Measurements from ENCODE around the gene NEURL1B. TPM values are rescaled to one million over a fixed set of nuclear protein-coding genes. Genes with fewer than 3 reads are reported as not detected.
"Not testable (repeated sequence)": the region's sequence is repeated elsewhere in the genome, so short reads cannot be mapped to it uniquely, and the experiment has no call there.

Gene NEURL1B
- total RNA-seq, 2 donors from 2014 or later = 32.9 to 38.6 TPM

DNA sequence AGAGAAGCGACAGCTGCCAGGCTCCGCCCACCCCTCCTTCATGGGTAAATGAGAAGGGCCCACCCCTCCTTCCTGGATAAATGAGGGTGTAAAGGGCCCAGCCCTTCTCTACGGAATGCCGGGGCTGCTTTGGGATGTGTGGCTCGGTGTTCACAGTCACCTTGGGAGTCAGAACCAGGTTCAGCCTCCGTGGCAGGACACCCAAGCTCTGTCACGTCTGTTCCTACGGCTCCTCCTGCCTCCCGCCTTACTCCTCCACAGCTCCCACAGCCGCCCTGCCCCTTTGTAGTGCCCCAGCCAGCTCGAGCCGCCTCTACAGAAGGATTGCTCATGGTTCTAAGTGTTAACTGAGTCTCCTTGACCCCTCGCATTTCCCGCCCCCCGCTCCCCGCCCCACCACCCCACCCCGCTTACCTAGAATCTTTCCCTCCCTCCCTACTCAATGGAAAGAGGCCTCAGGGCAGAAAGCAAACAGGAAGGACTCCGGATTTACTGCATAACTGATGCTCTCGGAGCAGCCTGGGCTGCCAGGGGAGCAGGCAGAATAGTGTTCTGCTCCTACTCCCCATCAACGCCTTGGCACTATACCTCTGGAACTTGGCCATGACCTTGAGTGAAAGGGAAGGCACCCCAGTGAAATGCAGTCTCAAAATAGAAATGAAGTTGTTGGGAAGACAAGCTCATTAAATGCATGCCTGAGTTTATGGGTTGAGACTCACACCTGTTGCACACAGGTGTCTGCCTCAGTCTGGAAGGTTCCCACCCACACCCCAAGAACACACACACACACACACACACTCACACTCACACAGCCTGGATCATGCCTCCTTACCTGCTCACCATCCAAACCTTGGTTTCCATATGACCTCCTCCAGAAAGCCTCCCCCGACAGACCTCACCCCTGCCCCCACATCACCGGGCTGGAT, 59.6 kb downstream of the NEURL1B start:
- intact Hi-C loops (cut with DNase I) = no loop called here
- no peak for DNase-seq (ENCODE audit: low spot score)

DNA sequence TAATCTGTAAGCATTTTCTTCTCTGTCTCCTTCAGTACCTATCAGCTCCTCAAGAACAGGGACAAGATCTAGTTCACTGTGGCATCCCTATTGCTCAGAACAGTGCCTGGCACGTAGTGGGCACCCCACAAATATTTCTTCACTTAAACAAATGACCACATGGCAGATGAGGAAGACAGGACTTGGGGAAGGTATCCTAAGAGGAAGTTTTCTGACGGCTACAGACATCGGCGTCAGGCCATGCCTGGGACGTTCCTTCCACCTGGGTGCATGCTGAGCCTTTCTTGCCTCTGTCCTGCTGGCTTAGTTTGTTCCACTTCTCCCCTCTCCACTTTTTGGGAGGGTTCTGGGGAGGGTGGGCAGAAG, 60.2 kb downstream of the NEURL1B start:
- no peak for DNase-seq (ENCODE audit: low spot score)
- intact Hi-C loops (cut with DNase I) = no loop called here

GRCh38 chr5:172703952-172704351, 62.9 kb downstream of the NEURL1B start:
- intact Hi-C loops (cut with DNase I) = no loop called here
- peak; percentile 32 for DNase-seq (ENCODE audit: low spot score)

DNA sequence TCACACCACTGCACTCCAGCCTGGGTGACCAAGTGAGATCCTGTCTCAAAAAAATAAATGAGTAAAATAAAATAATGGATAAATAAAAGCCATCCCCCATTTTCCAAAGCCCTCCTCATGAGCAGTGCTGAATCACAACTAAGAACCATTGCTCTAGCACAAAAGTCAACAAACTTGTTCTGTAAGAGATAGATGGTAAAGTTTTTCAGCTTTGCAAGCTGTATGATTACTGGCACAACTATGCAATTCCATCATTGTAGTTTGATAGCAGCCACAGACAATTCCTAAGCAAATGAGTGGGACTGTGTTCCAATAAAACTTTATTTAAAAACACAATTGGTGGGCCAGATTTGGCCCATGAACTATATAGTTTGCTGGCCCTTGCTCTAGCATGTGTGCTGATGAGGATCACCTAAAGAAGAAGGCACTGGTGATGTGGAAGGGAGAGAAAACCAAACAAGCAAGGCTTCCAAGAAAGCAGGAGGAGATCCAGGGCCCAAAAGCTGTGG, 64.6 kb downstream of the NEURL1B start:
- intact Hi-C loops (cut with DNase I) = loop anchor here in 1 of 2 donors (5.0 kb wide), 1 partner anchor 577 kb away; no protein-coding TSS in a partner anchor
- no peak for DNase-seq (ENCODE audit: low spot score)

DNA sequence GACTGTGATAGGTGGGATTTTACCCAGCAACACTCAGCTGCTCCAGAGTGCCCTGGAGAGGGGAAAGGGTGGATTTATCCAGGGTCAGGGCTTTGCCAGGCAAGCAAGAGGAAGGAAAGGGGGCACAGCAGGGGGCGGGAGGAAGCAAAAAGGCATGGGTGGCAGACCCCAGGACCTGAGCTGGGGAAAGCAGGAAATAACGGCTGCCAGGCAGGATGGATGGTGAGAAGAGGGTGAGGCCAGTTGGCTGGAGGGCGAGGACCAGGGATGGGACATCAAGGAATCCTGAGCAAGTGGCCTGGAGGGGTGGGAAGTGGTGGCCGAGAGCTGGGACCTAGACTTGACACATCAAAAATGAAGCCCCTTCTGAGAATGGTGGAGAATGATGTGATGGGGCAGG, 65.7 kb downstream of the NEURL1B start:
- peak; percentile 49 for DNase-seq (ENCODE audit: low spot score)
- intact Hi-C loops (cut with DNase I) = loop anchor here in 1 of 2 donors (5.0 kb wide), 1 partner anchor 576 kb away; no protein-coding TSS in a partner anchor

DNA sequence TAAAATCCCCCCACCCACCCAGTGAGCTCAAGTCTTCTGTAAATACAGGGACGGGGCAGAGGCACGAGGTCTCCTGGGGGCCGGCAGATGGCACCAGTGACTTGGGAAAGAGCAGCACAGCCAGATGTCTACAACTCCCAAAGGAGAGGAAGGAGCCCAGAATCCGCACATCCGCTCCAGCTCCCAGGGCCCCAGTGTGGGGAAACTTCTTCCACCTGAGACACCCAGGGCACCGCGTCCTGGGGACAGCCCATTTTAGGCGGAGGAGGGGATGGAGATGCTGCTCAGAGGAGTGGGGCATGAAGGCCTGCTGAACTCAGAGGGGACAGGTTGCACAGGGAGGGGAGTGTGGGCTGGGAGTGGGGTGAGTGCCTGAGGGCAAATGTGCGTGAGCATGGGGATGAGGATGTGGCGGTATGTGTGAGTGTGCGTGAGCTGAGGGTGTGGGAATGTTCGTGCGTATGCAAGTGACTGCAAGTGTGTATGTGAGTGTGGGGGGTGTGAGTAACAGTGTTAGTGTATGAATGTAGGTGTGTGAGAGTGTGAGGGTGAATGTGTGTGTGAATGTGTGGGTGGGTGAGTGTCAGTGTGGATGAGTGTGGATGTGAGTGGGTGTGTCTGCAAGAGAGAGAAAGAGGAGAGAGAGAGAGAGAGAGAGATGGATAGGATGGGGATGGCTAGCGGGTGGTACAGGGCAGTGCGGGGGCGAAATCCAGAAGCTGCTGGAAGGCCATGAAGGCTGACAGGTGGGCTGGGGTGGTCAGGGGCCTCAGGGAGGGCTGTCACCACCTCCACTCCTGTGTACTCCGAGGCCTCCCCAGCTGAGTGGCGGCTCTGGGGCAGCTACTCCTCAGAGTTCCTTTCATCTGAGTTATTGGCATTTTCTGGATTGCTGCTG, 66.5 kb downstream of the NEURL1B start:
- intact Hi-C loops (cut with DNase I) = loop anchor here in 1 of 2 donors (5.0 kb wide), 1 partner anchor 575 kb away; no protein-coding TSS in a partner anchor
- peak; percentile 75 for DNase-seq (ENCODE audit: low spot score)

GRCh38 chr5:172708183-172708505, 67.1 kb downstream of the NEURL1B start:
- DNase-seq (ENCODE audit: low spot score) = no peak
- intact Hi-C loops (cut with DNase I) = loop anchor here in 1 of 2 donors (5.0 kb wide), 1 partner anchor 574 kb away; no protein-coding TSS in a partner anchor

GRCh38 chr5:172710676-172711075, 69.6 kb downstream of the NEURL1B start:
- DNase-seq (ENCODE audit: low spot score) = no peak
- intact Hi-C loops (cut with DNase I) = loop anchor here in 1 of 2 donors (10.0 kb wide), 1 partner anchor 574 kb away; no protein-coding TSS in a partner anchor

- intact Hi-C loops (cut with DNase I) = loop anchor here in 1 of 2 donors (10.0 kb wide), 1 partner anchor 573 kb away; no protein-coding TSS in a partner anchor
- DNase-seq (ENCODE audit: low spot score) = not testable (repeated sequence)
These were observed 70.3 kb downstream of the NEURL1B start for GRCh38 chr5:172711321-172711861.

DNA sequence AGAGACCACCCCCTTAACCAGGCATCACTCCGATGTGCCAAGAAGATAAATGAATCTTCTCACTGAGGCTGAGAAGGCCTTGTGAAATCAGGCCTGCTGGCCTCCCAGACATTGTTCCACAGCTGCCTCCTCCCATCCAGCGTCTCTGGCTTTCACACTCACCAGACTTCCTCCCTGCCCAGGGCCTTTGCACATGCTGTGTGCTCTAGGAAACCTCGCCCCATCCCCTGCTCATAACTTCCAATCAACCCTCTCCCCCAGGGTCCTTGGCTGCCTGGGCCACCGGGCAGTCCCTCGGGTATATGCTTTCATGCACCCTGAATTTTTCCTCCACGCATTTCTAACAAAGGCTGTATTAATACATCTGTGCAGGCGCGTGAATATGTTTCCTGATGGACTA, 71.5 kb downstream of the NEURL1B start:
- intact Hi-C loops (cut with DNase I) = loop anchor here (1.0 to 10.0 kb wide), 3 partner anchors 220 to 572 kb away; no protein-coding TSS in a partner anchor
- DNase-seq (ENCODE audit: low spot score) = peak; percentile 63

DNA sequence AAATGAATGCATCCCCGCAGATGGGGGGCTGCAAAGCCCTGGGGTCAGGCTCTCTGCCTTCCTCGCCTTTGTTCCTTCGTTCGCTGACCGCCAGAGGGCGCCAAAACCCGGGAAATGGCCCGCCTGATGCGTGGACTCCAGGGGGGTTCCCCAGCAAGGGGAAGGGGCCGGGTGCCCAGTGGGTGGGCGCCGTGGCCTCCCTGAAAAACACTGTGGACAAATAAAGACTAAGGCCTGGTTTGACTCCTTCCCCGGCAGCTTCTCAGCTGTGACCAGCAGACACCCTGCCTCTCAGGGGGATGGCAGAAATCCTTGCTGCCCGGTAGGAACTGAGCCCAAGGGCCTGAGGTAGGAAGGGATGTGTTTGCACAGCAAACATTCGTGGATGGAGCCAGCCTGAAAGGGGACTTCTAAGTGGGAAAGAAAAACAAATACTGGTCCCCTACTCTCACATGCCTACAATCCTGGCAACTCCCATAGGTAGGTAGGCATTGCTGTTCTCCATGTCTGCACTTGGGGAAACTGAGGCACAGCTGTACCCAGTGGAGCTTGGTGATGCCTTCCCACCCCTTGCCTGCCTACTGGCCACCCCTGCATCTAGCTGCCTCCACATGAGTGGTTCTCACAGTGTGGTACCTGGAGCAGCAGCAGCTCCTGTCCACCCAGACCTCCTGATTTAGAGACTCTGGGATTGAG, 72.2 kb downstream of the NEURL1B start:
- intact Hi-C loops (cut with DNase I) = loop anchor here (1.0 to 10.0 kb wide), 3 partner anchors 219 to 572 kb away; no protein-coding TSS in a partner anchor
- DNase-seq (ENCODE audit: low spot score) = peak; percentile 92

GRCh38 chr5:172713809-172714490, 72.9 kb downstream of the NEURL1B start:
- intact Hi-C loops (cut with DNase I) = loop anchor here (1.0 to 10.0 kb wide), 3 partner anchors 218 to 571 kb away; no protein-coding TSS in a partner anchor
- DNase-seq (ENCODE audit: low spot score) = peak; percentile 82

DNA sequence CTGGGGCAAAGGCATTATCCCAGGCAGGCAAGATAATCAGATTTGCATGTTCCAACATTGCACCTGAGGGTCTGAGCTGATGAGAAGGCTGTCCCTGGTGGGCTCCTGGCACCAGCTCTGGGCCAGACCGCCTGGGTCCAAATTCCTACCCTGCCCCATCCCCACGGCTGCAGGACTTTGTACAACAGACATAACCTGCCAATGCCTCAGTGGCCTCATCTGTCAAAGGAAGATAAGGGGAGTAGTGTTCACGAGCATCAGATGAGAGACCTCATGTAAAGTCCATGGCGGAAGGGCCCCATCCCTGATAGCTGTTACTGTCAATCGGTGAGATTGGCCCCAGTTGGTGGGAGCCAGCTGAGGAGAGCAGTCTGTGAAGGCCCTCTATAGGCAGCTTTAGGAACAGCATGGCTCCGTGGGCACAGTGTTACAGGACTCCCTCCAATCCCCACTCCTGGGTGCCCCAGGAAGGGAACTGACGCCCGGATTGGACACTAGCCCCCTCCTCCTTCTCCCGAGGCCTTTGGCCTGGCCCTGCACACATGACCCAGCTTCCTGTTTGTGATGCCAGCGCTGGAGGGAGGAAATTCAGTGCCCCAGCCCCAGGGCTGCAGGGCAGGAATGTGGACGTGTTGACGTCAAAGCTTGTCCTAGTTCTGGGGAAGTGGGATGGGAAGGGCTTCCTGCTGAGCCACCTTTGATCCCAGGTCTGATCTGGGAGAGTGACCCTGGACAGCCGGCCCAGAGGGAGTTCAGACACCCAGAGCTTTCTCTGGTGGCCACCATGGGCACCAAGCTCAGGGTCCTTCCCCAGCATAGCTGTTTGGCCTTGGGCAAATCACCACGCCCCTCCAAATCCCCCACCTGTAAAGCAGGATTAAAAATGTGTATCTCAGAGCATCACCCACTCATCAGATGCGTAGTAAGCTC, 73.7 kb downstream of the NEURL1B start:
- intact Hi-C loops (cut with DNase I) = loop anchor here in 1 of 2 donors (5.0 to 10.0 kb wide), 2 partner anchors 153 to 570 kb away; no protein-coding TSS in a partner anchor
- DNase-seq (ENCODE audit: low spot score) = peak; percentile 95

DNA sequence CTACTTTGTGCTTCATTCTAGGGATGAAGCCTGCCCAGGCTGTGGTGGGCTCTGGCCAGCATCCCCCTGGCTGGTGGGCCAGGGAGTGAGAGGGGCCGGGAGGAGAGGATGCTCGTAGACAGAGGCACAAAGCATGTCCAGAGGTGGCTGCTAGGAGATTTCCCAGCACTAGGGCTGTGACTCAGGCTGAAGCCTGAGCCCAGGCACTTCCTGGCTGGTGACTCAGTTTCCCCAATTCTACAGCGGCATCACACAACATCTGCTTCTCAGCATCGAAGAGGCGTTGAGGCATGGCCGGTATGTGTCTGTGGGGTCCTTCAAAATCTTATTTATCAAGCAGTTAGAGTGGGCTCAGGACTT, 74.3 kb downstream of the NEURL1B start:
- DNase-seq (ENCODE audit: low spot score) = peak; percentile 29
- intact Hi-C loops (cut with DNase I) = loop anchor here in 1 of 2 donors (5.0 to 10.0 kb wide), 2 partner anchors 152 to 569 kb away; no protein-coding TSS in a partner anchor

- DNase-seq (ENCODE audit: low spot score) = peak; percentile 69
- intact Hi-C loops (cut with DNase I) = loop anchor here in 1 of 2 donors (5.0 to 10.0 kb wide), 2 partner anchors 151 to 569 kb away; no protein-coding TSS in a partner anchor
These were observed 75.0 kb downstream of the NEURL1B start for GRCh38 chr5:172715931-172716682.

Data from posterior vena cava (tissue), 2 donors.